Activated CD4-positive, alpha-beta T cell treated with anti-CD3 and anti-CD28 coated beads for 36 hours (primary cell): Measurements from ENCODE around the gene SCN1A. TPM values are rescaled to one million over a fixed set of nuclear protein-coding genes. Genes with fewer than 3 reads are reported as not detected.
"Not testable (repeated sequence)": the region's sequence is repeated elsewhere in the genome, so short reads cannot be mapped to it uniquely, and the experiment has no call there.

Experiments used
- ATAC-seq: fragments of 200-7000 bp; cut with Tn5 transposase; one replicate; pipeline ENCODE4 v1.10.0; 2021; ENCODE audit warnings: mild to moderate bottlenecking, moderate library complexity
- CTCF ChIA-PET: fragments of 350-600 bp; sonication (Branson Sonifier 250); formaldehyde crosslinking; loops from one replicate; lab custom pipeline; 2021; ENCODE audit warnings: antibody characterized with exemption; lab: Charles Lee
- POLR2A ChIA-PET: fragments of 350-600 bp; sonication (Branson Sonifier 250); formaldehyde crosslinking; loops from one replicate; lab custom pipeline; 2021; ENCODE audit warnings: antibody characterized with exemption, inconsistent platforms; lab: Charles Lee
- DNase-seq: peaks from one replicate; pipeline ENCODE4 v3.0.0-alpha.2; 2020
- H3K27ac Mint-ChIP-seq: one replicate; pipeline ENCODE4 v1.8.0; 2021; ENCODE audit warnings: mixed read lengths
- H3K27me3 Mint-ChIP-seq: one replicate; pipeline ENCODE4 v1.8.0; 2021; ENCODE audit warnings: mixed read lengths
- H3K36me3 Mint-ChIP-seq: one replicate; pipeline ENCODE4 v1.8.0; 2021; ENCODE audit warnings: low read depth, mixed read lengths
- H3K4me1 Mint-ChIP-seq: one replicate; pipeline ENCODE4 v1.8.0; 2021; ENCODE audit warnings: mixed read lengths
- H3K4me3 Mint-ChIP-seq: one replicate; pipeline ENCODE4 v1.8.0; 2021; ENCODE audit warnings: mild to moderate bottlenecking, moderate library complexity, mixed read lengths
- H3K9me3 Mint-ChIP-seq: one replicate; pipeline ENCODE4 v1.8.0; 2021; ENCODE audit warnings: low read depth, mixed read lengths
- intact Hi-C, 2 experiments: fragments of 100-400 bp; cut with DNase I in 1 of 2; cut with micrococcal nuclease in 1 of 2; formaldehyde crosslinking; loops; one replicate each; pipeline versions ENCODE4 v1.14.2 to v1.15.1; 2022 to 2024; cut with DNase I, micrococcal nuclease
- total RNA-seq, 2 experiments: library from RNA; stranded (reverse); gene quantifications; one replicate each; pipeline ENCODE4 v1.2.3, GENCODE V29; 2021

The SCN1A gene
- total RNA-seq, 2 experiments from 2014 or later, result not detected

DNA sequence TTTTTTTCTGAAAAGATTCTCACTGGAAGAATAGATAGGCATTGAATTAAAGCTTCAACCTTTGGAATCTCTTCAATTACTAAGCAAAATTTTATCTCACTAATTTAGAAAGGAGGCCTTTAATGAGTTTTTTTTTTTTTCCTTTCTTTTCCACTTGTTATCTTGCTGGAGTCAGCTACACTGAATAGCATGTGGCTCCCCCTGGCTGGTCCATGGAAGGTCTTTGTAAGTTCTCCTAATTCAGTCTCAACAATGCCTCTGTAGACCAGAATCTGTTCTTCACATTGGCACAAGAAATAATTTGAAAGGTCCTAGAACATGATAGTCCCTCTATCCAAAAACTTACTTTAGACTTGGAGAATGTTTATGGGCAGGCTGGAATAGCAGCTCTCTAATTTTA, 24.2 kb upstream of the SCN1A start:
- intact Hi-C loops, result no loop called here
- peaks cover 6% of the 10 kb centered on the region for H3K27me3 Mint-ChIP-seq
- no peaks in the 10 kb centered on the region for H3K9me3 Mint-ChIP-seq
- H3K27ac Mint-ChIP-seq, result no peak overlapping the region
- H3K36me3 Mint-ChIP-seq, result no peaks in the 10 kb centered on the region
- POLR2A ChIA-PET, result interaction anchor here (0.7 kb wide), 1 partner anchor 67 kb away, joined by 3 read pairs; no protein-coding TSS in a partner anchor
- CTCF ChIA-PET, result interaction anchor here (1.6 kb wide), 1 partner anchor 31 kb away, joined by 6 read pairs; no protein-coding TSS in a partner anchor
- DNase-seq (no peak), ATAC-seq (no peak)
- no peaks in the 10 kb centered on the region for H3K4me1 Mint-ChIP-seq
- no peak overlapping the region for H3K4me3 Mint-ChIP-seq

DNA sequence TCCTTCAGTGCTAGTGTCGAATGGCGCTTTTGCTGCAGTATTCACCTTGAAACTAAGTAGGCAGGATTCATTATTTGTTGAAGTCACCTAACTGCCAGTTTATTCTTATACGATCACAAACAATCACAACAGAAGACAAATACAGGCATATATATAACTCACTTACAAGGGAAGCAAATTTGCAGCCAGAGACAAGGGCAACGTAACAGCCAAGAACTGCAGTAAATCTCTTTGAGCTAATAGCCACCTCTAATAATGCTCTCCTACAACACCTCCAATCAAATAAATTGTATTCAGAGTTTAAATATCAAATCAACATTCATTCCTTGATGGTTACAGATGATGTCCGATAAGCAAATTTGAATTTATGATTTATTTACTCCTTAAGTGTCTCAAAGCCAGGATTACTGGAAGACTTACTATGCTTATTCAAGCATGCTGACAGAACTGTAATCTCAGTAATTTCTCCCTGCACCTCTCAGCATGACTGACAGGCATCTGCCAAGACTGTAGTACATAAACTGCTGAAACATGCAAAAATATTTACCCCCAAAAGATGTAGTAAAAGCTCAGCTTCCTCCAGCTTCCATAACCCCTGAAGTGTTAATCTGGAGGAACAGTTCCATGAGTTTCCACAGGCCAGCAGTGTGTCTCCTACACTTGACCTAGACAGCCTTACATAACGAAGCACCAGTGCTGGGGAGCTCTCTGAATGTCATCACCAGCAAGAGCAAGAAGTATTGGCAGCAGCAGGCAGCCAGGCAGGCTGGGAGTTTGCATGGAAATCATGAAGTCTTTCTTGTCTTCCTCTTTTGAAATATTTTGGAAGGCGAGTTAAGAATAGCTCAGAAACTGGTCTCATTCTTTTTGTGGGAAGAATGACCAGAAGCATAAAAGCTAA, 20.9 kb upstream of the SCN1A start:
- no peaks in the 10 kb centered on the region for H3K36me3 Mint-ChIP-seq
- H3K9me3 Mint-ChIP-seq, result no peaks in the 10 kb centered on the region
- POLR2A ChIA-PET, result no interaction called here
- intact Hi-C loops, result no loop called here
- no peak overlapping the region for H3K27ac Mint-ChIP-seq
- no peak for DNase-seq
- H3K4me3 Mint-ChIP-seq, result no peak overlapping the region
- CTCF ChIA-PET, result no interaction called here
- no peak for ATAC-seq
- H3K4me1 Mint-ChIP-seq, result no peaks in the 10 kb centered on the region
- no peaks in the 10 kb centered on the region for H3K27me3 Mint-ChIP-seq

DNA sequence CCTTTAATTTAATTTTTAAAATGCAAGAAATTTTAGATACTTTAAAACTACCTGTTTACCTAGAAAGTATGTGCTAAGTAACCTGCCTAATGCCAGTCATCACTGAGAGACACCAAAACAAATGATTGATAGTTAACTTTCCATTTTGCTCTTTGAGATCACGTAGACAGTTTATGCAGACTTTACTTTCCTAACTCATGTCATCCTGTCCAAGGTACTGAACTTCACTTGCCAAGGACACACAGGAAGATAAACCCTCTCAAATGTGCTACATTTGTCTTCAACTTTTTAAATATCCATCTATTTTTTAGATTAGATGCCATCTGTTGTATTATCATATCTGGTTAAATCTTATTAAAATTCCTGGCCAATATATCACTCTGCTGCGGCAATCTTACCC, 20.1 kb upstream of the SCN1A start:
- DNase-seq (no peak), ATAC-seq (no peak)
- Mint-ChIP-seq H3K4me3 (no peak overlapping the region), H3K27ac (no peak overlapping the region), H3K27me3 (no peaks in the 10 kb centered on the region), H3K9me3 (no peaks in the 10 kb centered on the region), H3K4me1 (no peaks in the 10 kb centered on the region), H3K36me3 (no peaks in the 10 kb centered on the region)
- intact Hi-C loops, result no loop called here
- ChIA-PET CTCF (no interaction called here), POLR2A (no interaction called here)

DNA sequence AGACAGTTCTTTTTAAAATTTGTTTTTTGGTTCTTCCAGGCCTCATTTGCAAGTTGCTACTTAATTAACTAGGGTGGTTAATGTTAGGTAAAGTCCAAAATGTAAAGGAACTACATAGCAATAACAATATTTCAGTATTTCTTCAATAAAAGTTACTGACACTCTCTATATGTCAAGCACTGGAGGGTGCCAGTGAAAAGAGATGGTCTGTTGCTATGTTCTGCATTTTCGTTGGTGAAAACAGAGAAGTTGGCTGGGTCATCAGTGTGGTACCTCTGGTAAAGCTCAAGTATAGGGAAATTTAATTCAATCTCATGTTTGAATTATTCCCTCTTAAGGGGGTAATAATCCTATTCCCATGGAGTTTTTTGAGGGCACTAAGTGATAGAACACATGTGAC, 16.3 kb upstream of the SCN1A start:
- POLR2A ChIA-PET, result no interaction called here
- CTCF ChIA-PET, result interaction anchor here (0.7 to 0.9 kb wide), 2 partner anchors 16 to 816 kb away, joined by 3 read pairs; partner anchors contain the start of gene SCN1A
- Mint-ChIP-seq H3K4me1 (no peaks in the 10 kb centered on the region), H3K27me3 (no peaks in the 10 kb centered on the region), H3K36me3 (no peaks in the 10 kb centered on the region), H3K27ac (no peak overlapping the region), H3K9me3 (peaks cover 7% of the 10 kb centered on the region), H3K4me3 (no peak overlapping the region)
- DNase-seq (no peak), ATAC-seq (no peak)
- intact Hi-C loops, result no loop called here

DNA sequence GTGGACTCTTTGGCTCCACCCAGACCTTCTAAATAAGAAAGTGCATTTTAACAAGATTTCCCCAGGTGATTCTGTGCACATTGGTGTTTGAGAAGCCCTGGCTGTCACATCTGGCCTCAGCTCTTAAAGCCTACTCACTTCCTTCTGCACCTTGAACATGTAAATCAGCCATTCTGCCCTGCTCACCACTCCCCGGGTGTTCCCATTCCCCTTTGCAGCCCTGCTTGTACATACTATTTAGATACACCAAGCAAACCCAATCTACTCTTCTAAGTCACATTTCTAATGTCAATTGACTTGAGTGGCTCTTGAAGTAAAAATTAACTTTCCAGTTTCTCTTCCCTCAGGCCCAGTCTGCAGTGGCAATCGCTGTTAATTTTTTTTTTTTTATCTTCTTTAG, 13.1 kb upstream of the SCN1A start:
- ChIA-PET CTCF (no interaction called here), POLR2A (no interaction called here)
- peaks cover 9% of the 10 kb centered on the region for H3K9me3 Mint-ChIP-seq
- ATAC-seq (no peak), DNase-seq (no peak)
- H3K4me3 Mint-ChIP-seq, result no peak overlapping the region
- no peak overlapping the region for H3K27ac Mint-ChIP-seq
- H3K36me3 Mint-ChIP-seq, result no peaks in the 10 kb centered on the region
- peaks cover 2% of the 10 kb centered on the region for H3K27me3 Mint-ChIP-seq
- H3K4me1 Mint-ChIP-seq, result no peaks in the 10 kb centered on the region
- intact Hi-C loops, result no loop called here

DNA sequence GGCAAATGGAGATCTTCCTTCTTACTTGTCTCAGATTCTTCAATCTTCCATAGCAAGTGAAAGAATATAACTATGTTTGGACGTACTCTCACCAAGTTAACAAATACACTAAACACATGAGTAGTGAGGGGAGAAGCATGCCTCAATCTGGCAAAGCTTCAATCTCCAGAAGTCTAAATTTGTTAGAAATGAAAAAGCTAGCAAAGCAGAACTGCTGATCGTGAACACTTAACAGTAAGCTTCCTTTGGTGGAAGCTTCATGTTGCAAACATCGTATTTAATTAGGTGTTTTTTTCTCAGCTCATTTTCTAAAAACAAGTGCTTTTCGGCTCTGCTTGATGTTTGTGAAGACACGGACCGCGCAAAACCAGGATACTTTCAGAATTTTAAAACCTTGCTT, 12.7 kb upstream of the SCN1A start:
- intact Hi-C loops, result no loop called here
- Mint-ChIP-seq H3K9me3 (peaks cover 9% of the 10 kb centered on the region), H3K4me1 (no peaks in the 10 kb centered on the region), H3K36me3 (no peaks in the 10 kb centered on the region), H3K27ac (no peak overlapping the region), H3K4me3 (no peak overlapping the region), H3K27me3 (peaks cover 2% of the 10 kb centered on the region)
- POLR2A ChIA-PET, result no interaction called here
- ATAC-seq (no peak), DNase-seq (no peak)
- CTCF ChIA-PET, result no interaction called here

DNA sequence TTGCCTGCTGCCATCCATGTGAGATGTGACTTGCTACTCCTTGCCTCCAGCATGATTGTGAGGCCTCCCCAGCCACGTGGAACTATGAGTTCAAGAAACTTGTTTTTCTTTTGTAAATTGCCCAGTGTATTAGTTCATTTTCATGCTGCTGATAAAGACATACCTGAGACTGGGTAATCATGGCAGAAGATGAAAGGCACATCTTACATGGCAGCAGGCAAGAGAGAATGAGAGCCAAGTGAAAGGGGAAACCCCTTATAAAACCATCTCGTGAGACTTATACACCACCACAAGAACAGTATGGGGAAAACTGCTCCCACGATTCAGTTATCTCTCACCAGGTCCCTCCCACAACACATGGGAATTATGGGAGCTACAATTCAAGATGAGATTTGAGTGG, 11.7 kb upstream of the SCN1A start:
- H3K36me3 Mint-ChIP-seq, H3K4me1 Mint-ChIP-seq, ATAC-seq, intact Hi-C loops, H3K27me3 Mint-ChIP-seq, DNase-seq, POLR2A ChIA-PET, H3K27ac Mint-ChIP-seq, H3K4me3 Mint-ChIP-seq, H3K9me3 Mint-ChIP-seq: not testable (repeated sequence)
- CTCF ChIA-PET, result interaction anchor here (0.5 kb wide), 1 partner anchor 22 kb away, joined by 3 read pairs; no protein-coding TSS in a partner anchor

DNA sequence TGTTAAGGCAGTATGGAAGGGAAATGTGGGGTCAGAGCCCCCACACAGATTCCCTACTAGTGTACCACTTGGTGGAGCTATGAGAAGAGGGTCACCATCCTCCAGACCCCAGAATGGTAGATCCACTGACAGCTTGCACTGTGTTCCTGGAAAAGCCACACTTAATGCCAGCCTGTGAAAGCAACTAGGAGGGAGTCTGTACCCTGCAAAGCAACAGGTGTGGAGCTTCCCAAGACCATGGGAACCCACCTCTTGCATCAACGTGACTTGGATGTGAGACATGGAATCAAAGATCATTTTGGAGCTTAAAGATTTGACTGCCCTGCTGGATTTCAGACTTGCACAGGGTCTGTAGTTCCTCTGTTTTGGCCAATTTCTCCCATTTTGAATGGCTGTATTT, 10.8 kb upstream of the SCN1A start:
- CTCF ChIA-PET, result no interaction called here
- peaks cover 10% of the 10 kb centered on the region for H3K27me3 Mint-ChIP-seq
- H3K4me1 Mint-ChIP-seq, result no peaks in the 10 kb centered on the region
- intact Hi-C loops, result no loop called here
- ATAC-seq (no peak), DNase-seq (no peak)
- no peak overlapping the region for H3K4me3 Mint-ChIP-seq
- POLR2A ChIA-PET, result no interaction called here
- H3K27ac Mint-ChIP-seq, result no peak overlapping the region
- H3K9me3 Mint-ChIP-seq, result peaks cover 9% of the 10 kb centered on the region
- H3K36me3 Mint-ChIP-seq, result no peaks in the 10 kb centered on the region

DNA sequence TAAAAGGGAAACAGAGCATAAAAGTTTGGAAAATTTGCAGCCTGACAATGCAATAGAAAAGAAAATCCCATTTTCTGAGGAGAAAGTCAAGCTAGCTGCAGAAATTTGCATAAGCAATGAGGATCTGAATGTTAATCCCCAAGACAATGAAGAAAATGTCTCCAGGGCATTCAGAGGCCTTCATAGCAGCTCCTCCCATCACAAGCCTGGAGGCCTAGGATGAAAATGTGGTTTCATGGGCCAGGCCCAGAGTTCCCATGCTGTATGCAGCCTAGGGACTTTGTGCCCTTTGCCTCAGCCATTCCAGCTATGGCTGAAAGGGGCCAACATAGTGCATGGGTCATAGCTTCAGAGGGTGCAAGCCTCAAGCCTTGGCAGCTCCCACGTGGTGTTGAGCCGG, 10.3 kb upstream of the SCN1A start:
- no peaks in the 10 kb centered on the region for H3K36me3 Mint-ChIP-seq
- H3K27ac Mint-ChIP-seq, result no peak overlapping the region
- intact Hi-C loops, result no loop called here
- ATAC-seq (no peak), DNase-seq (no peak)
- CTCF ChIA-PET, result no interaction called here
- POLR2A ChIA-PET, result no interaction called here
- peaks cover 9% of the 10 kb centered on the region for H3K9me3 Mint-ChIP-seq
- H3K4me1 Mint-ChIP-seq, result no peaks in the 10 kb centered on the region
- peaks cover 10% of the 10 kb centered on the region for H3K27me3 Mint-ChIP-seq
- H3K4me3 Mint-ChIP-seq, result no peak overlapping the region

DNA sequence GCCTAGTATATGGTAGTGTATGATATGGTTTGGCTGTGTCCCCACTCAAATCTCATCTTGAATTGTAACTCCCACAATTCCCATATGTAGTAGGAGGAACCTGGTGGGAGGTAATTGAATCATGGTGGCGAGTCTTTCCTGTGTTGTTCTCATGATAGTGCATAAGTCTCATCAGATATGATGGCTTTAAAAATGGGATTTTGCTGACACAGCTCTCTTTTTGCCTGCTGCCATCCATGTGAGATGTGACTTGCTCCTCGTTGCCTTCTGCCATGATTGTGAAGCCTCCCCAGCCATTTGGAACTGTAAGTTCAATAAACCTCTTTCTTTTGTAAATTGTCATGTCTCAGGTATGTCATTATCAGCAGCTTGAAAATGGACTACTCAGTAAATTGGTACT, 9.5 kb upstream of the SCN1A start:
- ATAC-seq (no peak), DNase-seq (no peak)
- Mint-ChIP-seq H3K4me1 (no peaks in the 10 kb centered on the region), H3K27ac (no peak overlapping the region), H3K36me3 (no peaks in the 10 kb centered on the region), H3K9me3 (peaks cover 9% of the 10 kb centered on the region), H3K4me3 (no peak overlapping the region), H3K27me3 (peaks cover 10% of the 10 kb centered on the region)
- intact Hi-C loops, result no loop called here
- ChIA-PET CTCF (no interaction called here), POLR2A (no interaction called here)

DNA sequence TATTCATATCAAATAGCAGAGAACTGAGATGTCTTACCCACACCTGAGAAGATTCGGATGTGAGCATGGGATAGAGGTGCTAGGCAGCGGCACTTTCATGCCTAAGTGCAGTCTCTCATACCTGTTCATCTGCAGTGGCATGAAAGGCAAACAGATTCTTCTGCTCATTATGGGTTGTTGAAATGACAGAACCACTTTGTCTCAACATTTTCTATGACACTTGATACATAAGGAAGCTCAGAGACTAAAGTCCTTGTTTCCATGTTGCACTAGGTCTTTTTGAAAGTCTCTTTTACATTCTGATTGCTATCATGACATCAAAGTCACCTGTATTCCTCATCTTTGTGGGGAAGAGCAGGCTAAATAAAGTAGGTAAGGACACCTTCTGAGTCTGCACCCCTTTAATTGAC, 8.0 kb upstream of the SCN1A start:
- ChIA-PET CTCF (no interaction called here), POLR2A (no interaction called here)
- Mint-ChIP-seq H3K27ac (no peak overlapping the region), H3K36me3 (no peaks in the 10 kb centered on the region), H3K4me3 (no peak overlapping the region), H3K9me3 (peaks cover 9% of the 10 kb centered on the region), H3K27me3 (peaks cover 12% of the 10 kb centered on the region), H3K4me1 (no peaks in the 10 kb centered on the region)
- DNase-seq (no peak), ATAC-seq (no peak)
- intact Hi-C loops, result no loop called here

DNA sequence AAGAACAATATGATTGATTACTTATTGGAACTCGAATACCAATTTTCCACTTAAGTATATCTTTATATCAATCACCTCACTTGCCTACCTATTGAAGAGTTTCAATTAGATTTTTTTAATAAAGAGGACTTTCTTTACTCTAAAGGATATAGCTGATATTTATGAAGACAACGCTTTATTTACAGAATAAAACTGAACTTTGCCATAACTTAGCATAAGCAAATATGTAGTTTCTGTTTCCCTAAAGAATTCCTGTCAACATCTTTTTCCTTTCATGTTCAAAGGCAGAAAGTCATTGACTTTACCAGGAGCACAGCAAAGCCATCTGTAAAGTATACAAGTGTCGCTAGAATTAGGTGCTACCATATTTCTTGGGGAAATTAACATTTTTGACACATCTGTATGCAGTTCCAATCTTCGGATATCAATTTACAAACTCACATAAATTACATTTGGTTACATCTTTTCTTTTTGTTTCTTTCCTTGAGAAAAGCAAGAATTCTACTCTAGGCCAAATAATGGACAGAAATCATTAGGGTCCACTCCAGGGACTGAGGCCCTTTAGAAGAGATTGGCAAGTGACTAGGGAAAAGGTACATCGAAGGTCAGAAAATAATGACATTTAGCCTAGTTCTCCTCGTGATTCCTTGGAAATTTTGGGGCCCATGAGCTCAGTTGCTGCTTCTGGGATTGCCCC, 7.5 kb upstream of the SCN1A start:
- CTCF ChIA-PET, result no interaction called here
- Mint-ChIP-seq H3K9me3 (peaks cover 9% of the 10 kb centered on the region), H3K27ac (no peak overlapping the region), H3K4me3 (no peak overlapping the region), H3K4me1 (no peaks in the 10 kb centered on the region), H3K27me3 (peaks cover 13% of the 10 kb centered on the region), H3K36me3 (no peaks in the 10 kb centered on the region)
- ATAC-seq, result no peak
- DNase-seq, result no peak
- intact Hi-C loops, result no loop called here
- POLR2A ChIA-PET, result no interaction called here
